A549 treated with CORT108297 at 1 μM for 4 hours (cell line): Measurements from ENCODE around the gene CREBZF. TPM values are rescaled to one million over a fixed set of nuclear protein-coding genes. Genes with fewer than 3 reads are reported as not detected.

Experiments
- total RNA-seq: library from RNA; stranded (reverse); fragments of 200-300 nt; extraction: Qiagen RNA extraction; gene quantifications from 5 replicates; pipeline ENCODE4 v1.2.3, GENCODE V29; 2022

CREBZF gene, protein sequence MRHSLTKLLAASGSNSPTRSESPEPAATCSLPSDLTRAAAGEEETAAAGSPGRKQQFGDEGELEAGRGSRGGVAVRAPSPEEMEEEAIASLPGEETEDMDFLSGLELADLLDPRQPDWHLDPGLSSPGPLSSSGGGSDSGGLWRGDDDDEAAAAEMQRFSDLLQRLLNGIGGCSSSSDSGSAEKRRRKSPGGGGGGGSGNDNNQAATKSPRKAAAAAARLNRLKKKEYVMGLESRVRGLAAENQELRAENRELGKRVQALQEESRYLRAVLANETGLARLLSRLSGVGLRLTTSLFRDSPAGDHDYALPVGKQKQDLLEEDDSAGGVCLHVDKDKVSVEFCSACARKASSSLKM
- total RNA-seq, result 27.0 to 33.0 TPM (median 32.8 TPM) in 5 replicates

DNA sequence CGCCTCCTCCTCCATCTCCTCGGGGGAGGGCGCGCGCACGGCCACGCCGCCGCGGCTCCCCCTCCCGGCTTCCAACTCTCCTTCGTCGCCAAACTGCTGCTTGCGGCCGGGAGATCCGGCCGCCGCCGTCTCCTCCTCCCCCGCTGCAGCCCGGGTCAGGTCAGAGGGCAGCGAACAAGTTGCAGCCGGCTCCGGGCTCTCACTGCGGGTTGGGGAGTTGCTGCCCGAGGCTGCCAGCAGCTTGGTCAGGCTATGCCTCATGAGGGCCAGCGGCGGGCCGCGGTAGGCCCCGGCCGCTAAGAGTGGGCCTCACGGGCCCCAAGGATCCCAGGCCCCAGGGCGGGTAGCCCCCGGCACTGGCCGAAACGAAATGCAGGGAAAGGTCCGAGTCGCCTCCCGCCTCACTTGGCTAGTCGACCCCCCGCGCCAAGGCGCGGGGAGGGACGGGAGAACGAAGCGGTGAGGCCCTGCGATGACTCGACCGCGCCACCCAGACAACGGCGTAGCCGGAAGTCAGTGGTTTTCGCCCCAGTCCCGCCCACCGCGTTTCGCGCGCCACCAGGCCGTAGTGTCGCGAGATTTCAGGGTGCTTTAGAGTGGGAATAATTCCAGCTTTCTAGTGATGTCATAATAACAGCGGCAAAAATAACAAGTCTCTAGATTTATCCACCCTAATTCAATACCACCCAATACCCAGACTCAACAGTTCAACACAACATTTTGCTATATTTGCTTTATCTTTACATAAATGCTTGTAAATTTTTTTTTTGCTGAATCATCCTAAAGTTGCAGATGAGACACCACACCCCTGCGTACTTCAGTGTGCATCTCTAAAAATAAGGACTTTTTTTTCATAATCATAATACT is at the start of gene CREBZF:
CREBZF (minus strand) TSS at position 515 of the 867 bp plus-strand sequence; CDS start at position 261, 254 bp downstream.

DNA sequence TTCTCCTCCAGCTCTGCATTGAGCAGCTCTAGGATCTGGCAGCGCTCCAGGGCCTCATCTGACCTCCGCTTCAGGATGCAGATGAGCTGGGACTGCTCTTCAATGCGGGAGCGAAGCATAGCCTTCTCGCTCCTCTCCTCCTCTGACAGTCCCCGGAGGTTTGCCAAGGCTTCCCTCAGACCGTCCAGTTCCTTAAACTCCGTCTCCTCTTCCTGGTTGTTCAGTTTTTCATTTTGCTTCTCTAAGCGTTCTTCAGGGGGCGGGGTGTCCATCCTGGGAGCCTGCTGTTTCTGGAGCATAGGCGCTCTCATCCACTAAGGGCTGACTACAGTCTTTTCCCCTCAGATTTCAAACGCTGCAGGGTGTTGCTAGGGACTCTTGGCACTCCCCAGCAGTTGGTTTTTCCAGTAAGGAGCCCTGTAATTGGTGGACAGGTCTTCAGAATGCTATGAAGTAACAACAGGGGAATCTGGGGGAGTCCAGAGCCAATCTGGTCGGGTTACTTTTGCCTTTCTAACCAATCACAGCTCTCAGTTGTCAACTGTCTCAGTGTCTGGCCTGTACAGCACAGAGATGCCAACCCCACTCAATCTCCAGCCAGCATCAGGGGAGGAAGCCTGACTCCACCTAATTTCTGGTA is 21.0 kb upstream of the CREBZF start, which contains the start of gene CCDC89:
CCDC89 (minus strand) TSS at position 376 of the 640 bp plus-strand sequence; CDS start at position 311, 65 bp downstream.

DNA sequence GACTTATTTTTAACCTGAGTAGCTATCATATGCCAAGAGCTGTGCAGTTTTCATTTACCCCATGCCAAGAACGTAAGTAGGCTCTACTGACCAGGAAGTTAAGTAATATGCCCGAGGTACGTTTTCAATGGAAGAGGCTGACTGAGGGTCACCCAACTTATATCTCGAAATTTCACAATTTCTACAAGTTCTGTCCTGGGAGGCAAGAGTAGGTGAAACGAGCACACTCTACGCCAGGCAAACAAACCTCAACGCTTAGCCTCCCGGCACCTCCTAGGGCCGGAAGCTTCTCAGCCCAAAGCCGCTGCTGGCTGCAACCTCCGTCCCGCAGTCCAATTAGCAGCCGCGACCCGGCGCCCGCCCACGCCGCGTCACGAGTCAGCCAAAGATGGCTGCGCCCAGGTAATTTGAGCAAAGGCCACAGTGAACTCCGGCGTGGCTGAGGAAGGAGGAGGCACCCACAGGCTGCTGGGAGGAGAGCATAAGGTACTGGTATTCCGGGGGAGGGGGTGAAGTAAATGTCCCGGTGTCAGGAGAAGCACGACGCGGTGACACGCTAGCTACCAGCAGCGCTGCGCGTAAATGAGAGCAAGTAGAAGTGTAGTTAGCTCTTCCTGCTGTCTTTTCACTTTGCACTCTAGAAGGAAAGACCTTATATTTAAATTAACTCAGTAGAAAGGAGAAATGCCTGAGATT is 17.2 kb downstream of the CREBZF start, which contains the start of gene TMEM126A:
TMEM126A (plus strand) TSS at position 364 of the 696 bp plus-strand sequence. CDS start 2,289 bp downstream, outside the sequence.

DNA sequence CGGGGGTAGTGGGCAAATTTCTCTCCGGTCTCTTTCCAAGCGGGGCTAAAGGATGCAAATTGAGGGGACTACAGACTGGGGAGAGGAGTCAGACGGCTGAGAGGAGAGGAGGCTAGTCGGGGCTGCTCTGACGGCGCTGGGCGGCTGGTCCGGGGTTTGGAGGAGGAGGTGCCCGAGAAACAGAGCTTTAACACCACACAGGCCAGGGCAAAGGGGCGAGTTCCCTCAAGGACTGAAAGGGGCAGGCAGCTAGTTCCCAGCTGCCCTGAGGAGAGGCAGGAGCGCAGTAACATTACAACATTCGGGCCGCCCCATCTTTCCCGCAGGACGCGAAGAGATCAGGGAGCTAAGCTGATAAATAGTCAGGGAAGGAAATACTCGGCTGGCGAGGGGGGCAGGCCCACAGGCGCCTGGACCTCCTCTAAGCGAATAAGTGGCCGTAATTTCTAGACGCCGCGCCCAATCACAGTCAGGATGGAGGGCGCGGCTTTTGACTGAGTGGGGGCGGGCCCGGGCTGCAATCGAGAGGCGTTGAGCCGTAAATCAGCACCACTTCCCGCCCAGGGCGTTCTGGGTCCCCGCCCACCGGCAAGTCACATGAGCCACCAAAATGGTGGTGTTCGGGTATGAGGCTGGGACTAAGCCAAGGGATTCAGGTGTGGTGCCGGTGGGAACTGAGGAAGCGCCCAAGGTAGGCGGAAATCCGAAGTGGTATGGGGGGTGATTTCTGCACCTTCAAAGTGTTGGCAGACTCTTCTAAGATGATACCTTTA is 36.7 kb downstream of the CREBZF start, which contains the start of gene TMEM126B:
TMEM126B (plus strand) TSS at position 596 of the 773 bp plus-strand sequence; CDS start at position 611, 15 bp downstream.

DNA sequence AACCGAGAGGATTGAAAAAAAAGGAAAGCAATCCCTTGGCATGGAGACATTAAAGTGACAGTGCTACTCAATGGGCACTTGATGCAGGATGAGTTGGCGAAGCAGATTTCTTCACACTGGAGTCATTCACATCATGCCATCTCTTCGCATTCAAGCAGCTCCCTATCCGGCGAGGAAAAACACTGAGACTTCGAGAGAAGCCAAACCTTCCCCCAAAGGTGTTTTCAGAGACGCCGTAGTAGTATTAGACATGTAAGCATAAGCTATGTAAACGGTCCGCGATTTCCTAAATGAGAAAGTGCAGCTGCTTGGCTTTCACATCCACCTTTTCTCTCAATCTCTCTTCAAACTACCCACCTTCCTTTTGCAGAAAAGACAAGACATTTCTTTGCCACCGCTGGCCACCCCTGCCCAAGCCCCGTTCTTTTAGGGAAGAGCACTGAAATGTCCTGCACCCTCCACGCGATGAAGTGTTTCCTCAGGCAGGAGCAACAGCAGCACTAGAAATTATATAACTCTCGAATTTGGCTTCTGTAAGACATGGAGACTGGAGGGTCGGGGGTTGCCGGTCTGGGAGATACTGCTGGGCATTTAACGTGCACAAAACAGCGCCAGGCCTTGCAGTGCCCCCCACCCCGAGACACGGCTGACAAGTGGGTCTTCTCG is 37.5 kb downstream of the CREBZF start, which contains the start of gene DLG2:
DLG2 (minus strand) TSS at position 13 of the 666 bp plus-strand sequence.

Other genes with a start within 250 kb of the CREBZF start
- gene DLG2, start 37.8 kb downstream of the CREBZF start, total RNA-seq, result 0.16 to 0.50 TPM (median 0.21 TPM) in 5 replicates
- gene TMEM126B, start 36.5 kb downstream of the CREBZF start, total RNA-seq, result 53.0 to 72.5 TPM (median 56.3 TPM) in 5 replicates
- gene TMEM126A, start 17.2 kb downstream of the CREBZF start, total RNA-seq, result 54.6 to 62.0 TPM (median 58.4 TPM) in 5 replicates
- gene CCDC89, start 21.1 kb upstream of the CREBZF start, total RNA-seq, result not detected in 5 replicates
- gene SYTL2, start 146.0 kb upstream of the CREBZF start, total RNA-seq, result 11.8 to 21.5 TPM (median 13.9 TPM) in 5 replicates
- not detected in 5 replicates for gene CCDC83, start 190.3 kb upstream of the CREBZF start, total RNA-seq